NCI-H510A (cell line): Measurements from ENCODE around the gene SLC4A8.
A peak's percentile ranks its signal among the peaks of the same experiment; 100 is the strongest.

Source experiments
- DNase-seq: peaks from one replicate; lab custom pipeline; 2025; lab: John Stamatoyannopoulos, UW

The SLC4A8 gene

DNA sequence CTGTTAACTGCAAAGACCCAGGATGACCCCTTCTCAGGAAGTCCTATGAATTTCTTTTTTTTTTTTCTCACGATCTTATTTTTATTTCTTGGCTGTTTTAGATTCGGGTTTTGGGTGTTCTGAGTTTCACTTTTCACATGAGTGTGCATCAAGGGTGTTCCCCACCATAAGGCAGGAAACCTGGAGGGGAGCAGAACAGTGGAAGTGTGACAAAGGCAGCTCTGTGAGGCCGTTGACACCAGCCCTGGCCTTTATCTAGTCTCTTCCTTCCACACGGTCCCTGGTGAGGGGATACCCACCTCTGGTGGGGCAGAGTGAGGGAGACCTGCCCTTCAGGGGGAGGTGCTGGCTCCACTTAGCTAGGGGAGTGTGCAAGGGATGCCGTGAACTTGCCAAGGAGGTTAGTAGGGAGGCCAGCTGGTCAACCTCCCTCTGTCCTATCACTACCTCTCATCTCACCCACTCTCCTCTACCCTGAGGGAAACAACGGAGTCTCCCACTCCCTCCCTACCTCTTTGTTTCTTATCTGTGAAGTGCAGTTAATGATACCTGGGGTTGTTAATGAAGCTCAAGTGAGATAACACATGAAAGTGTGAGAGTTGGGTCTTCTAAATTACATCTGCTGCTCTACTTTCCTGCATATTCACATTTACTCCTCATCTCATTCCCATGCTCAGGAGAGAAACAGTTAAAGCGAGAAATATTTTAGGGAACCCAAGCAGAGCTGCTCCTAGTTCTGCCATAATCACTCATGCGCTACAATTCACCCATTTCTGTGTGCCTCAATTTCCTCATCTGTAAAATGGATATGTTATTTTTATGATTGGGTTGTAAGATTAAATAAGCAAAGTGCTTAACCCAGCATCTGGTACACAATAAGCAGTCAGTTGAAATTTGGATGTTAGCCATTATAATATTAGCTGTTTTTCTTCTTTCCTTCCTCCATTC is 29.1 kb upstream of the SLC4A8 start:
- DNase-seq: no peak

- DNase-seq: no peak
Observed at GRCh38 chr12:51397670-51398069, 27.0 kb upstream of the SLC4A8 start.

DNA sequence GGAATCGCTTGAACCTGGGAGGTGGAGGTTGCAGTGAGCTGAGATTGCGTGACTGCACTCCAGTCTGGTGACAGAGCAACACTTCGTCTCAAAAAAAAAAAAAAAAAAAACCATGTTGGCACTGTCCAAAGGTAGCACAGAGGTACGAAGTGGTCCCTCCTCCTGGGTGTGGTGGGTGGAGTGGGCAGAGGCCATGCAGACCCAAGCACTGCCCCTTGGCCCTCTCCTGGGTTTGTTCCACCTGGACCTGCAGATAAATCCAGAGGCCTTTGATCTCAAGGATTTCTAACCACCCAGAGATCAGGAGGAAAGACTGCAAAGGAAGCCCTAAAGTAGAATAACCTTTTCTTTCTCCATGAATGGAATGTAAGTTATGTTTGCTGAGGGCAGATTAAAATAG is 24.7 kb upstream of the SLC4A8 start:
- no peak for DNase-seq

GRCh38 chr12:51401020-51401419 is 23.6 kb upstream of the SLC4A8 start:
- no peak for DNase-seq

- no peak for DNase-seq
Observed at GRCh38 chr12:51401486-51401885, 23.1 kb upstream of the SLC4A8 start.

GRCh38 chr12:51401900-51402299 is 22.7 kb upstream of the SLC4A8 start:
- DNase-seq: no peak

- no peak for DNase-seq
Observed at GRCh38 chr12:51403159-51403558, 21.5 kb upstream of the SLC4A8 start.

GRCh38 chr12:51403681-51404136 is 20.9 kb upstream of the SLC4A8 start:
- DNase-seq: no peak

DNA sequence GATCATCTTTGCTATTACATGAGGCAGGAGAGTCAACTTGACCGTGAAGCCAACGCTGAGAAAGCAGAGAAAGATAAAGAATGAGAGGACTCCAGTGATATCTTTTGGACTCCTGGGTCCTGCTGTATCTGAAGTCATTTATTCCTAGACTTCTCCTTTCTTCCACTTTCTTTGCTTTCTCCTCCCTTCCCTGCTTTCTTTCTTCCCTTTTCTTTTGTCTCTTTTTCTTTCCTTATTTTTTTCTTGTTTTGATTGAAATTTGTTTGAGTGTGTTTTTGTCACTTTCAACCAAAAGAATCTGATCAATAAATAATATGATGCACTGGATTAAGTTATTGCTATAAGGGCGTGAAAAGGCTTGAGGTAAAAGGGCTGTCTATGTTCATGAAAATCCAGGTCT is 20.0 kb upstream of the SLC4A8 start:
- no peak for DNase-seq

- DNase-seq: no peak
Observed at GRCh38 chr12:51405801-51406207, 18.8 kb upstream of the SLC4A8 start.

DNA sequence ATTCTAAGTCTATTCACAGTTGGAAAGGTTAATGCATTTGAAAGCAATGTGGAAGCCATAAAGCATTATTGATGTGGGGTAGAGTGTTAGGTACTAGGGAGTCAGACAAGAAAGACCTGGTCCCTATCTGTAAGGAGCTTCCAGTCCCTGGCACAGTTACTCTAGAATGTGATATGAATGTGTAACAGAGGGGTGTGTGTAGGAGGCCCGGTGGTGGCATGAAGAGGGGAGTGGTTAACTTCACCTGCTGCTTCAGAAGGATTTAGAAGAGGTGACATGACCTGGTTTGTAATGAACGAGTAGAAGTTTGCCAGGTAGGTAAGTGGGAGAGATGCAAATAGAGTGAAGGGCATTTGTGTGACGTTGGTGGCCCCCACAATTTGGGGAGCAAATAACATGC is 18.3 kb upstream of the SLC4A8 start:
- DNase-seq: no peak

GRCh38 chr12:51406859-51407258 is 17.8 kb upstream of the SLC4A8 start:
- DNase-seq: no peak

- DNase-seq: no peak
Observed at GRCh38 chr12:51407604-51408003, 17.0 kb upstream of the SLC4A8 start.

DNA sequence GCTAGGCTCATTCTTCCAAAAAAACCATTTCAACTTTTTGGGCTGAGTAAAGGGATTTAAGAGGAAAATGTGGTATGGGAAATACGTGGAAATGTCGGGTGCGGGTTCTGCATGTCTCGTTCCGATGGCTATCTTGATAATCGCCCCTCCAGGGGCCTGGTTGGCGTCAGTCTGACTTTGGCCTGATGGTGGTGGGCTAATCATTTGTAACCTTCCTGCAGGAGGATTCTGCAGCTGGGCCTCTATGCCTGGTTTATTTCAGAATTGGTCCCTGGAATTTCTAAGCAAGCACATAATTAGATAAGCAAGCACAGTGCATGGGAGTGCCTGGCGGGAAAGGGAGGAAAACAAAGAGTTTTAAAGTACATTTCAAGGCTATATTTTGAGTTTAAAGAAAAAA is 14.8 kb upstream of the SLC4A8 start:
- DNase-seq: no peak

GRCh38 chr12:51413149-51413548 is 11.5 kb upstream of the SLC4A8 start:
- DNase-seq: no peak

DNA sequence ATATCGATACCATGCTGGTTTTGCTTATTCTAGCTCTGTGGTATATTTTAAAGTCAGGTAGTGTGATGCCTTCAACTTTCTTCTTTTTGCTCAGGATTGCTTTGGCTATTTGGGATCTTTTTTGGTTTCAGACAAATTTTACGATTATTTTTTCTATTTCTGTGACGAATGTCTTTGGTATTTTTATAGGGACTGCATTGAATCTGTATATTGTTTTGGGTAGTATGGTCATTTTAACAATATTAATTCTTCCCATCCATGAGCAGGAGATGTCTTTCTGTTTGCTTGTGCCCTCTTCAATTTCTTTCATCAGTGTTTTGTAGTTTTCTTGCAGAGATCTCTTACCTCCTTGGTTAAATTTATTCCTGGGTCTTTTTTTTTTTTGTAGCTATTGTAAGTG is 10.8 kb upstream of the SLC4A8 start:
- DNase-seq: no peak

DNA sequence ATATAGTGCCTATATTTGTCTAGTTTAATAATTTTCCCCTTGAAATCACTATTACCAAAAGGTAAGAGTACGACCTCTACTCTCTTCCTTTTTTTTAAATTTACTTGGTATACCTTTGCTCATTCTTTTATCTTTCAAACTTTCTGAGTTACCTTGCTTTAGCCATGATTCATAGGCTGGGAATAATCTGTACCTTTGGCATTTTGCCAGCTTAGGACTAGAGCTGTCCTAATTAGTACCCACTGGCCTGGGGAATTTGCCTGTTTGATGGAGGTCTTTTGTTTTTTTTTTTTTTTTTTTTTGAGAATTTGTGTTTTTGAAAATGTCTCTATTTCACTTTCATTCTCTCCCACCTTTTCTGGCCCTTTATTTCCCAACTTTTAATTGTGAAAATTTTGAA is 8.7 kb upstream of the SLC4A8 start:
- no peak for DNase-seq

DNA sequence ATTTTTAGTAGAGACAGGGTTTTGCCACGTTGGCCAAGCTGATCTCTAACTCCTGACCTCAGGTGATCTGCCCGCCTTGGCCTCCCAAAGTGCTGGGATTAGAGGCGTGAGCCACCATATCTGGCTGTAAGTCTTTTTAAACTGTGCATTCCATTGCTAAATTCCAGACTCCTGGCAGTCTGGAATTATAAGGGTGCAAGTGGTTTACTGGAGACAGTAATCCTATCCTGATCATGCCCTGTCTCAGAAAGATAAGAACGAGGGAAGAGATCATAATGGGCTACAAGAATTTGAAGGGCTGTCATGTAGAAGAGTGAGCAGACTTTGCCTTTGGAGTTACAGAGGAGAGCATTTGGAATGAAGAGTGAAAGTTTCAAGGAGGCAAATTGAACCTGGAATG is 6.8 kb upstream of the SLC4A8 start:
- no peak for DNase-seq

DNA sequence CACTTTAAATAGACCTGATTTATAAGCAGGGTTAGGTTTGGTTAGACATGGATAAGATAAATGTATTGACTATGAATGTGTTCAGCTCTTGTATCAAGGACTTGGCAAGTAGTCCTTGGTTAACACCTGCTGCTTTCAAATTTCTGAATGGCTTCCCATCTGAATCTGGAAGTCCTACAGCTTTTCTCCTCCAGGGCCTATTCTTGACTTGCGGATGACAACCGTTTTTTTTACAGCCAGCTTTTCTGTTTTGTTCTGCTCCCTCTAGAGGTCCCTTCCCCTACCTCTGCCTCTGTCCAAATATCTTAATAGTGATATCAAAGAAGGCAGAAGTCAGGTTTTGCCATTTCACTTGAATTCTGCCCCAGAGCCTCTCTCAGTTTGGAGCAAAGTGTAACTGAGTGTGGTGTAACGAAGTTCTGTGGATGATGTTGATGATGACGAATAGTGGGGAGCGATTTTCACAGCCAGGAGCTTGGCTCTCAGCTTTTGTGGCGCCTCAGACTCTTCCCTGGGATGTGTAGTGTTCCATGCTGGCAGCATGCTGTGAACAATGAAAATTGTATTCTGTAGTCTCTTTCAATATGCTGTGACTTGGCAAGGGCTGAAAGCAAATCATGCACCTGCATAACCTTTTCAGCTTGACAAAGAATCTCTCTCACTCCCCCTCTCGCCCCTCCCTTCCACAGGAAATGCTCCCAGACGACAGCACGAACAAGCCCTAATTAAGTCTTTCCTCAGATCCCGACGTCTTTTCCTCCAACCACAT is 5.0 kb upstream of the SLC4A8 start:
- no peak for DNase-seq

DNA sequence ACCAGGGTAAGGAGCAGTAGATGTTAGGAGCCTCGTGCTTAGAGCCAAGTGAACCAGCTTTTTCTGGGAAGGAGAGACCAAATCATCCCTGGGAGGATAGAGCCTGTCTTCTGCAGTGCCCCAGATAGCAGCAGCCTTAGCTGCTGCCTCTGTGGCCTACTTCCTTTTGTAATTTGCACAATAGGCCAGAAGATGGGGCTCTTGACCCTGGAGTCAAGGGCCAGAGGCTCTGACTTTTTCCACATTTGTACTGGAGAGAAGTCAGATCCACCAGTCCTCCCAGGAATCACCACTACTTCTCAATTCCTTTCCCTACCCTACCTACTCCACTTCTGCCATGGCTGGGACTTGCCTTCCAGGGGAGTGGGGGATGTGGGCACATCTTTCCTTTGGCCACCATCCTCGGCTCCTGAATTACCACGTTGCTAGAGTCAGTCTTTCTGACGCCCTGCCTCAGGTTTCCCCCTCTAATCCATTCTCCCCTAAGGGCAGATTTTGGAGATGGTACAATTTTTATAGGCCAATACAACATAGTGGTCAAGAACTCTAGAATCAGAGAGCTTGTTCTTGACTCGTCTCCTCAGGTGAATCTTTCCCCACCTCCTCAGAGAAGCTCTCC is 3.3 kb upstream of the SLC4A8 start:
- peak; percentile 57 for DNase-seq

- no peak for DNase-seq
Observed at GRCh38 chr12:51424094-51424661, 453 bp upstream of the SLC4A8 start.

DNA sequence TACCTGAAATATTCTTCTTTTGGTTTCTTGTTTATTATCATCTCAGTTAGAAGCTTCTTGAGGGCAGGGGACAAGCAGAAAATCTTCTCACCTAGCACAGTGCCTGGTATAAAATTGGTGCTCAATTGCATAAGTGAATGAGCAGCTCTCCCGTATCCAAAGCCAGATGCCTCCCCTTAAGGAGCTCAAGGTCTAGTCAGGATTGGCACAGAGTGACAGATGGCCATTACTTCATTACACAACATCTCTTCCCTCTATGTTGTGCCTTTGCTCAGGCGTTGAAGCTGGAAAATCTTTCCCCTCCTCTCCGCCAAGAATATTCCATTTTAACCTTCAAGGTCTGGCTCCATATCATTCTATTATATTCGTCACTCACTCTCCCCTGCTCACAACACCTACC is 3.6 kb downstream of the SLC4A8 start:
- no peak for DNase-seq
